NCI-H226 (cell line): ENCODE results near the gene SPINK1.
"Not testable (repeated sequence)": the region's sequence is repeated elsewhere in the genome, so short reads cannot be mapped to it uniquely, and the experiment has no call there.

ENCODE experiments used
- DNase-seq: peaks from one replicate; pipeline ENCODE4 v3.0.0-alpha.2; 2015

The SPINK1 gene, protein sequence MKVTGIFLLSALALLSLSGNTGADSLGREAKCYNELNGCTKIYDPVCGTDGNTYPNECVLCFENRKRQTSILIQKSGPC

GRCh38 chr5:147831465-147831864, at the start of gene SPINK1:
SPINK1 (minus strand) TSS chr5:147831671; CDS start chr5:147831577, 94 bp downstream.
- DNase-seq = no peak

DNA sequence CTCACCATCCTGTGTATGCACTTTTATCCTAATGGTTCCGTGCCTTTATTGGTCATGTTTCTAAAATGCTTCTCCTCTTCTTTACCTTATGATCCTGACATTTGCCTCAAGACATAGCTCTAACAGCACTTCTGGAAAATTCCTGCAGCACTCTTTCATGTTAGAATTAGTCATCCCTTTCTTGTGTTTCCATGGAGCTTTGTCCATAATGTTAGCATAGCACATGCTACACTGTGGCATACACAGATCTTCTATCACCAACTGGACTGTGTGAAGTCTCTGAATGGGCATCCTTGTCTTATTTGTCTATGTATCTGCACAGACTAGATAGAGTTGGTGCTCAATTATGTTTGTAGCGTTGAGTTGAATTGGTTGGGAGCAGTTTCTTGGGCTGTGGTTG, 49.0 kb upstream of the SPINK1 start:
- DNase-seq = no peak

GRCh38 chr5:147879784-147880183, 48.3 kb upstream of the SPINK1 start:
- DNase-seq = no peak

DNA sequence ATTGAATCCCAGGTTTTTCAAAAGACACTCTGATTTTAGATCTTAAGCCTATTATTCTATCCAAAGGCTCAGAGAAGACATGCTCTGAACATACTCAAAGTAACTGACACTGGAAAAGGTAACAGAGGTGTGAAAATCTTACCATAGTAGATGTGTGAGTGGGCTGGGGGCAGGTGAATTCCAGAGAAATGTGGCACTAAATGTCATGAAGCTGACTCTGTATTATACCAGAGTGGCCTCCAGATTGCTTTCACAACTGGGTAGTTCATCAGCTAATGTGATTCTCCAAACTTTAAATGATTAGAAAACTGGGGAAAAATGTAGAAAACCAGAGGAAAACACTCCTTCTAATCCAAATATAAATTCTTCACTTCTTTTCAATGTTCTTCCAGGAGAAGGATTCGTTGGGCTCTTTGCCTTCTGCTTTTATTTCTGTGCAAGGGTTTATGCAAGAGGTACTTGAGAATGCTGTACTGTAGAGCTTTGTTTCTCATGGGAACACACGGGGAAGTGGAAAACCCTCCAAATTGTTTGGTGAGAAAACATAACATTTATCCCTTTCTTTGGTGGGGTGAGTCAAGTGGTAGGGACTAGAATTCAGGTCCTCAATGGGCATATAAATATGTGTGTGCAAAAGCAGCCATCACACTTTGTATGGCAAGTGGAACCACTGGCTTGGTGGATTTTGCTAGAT, 46.7 kb upstream of the SPINK1 start, which contains the start of gene SCGB3A2:
SCGB3A2 (plus strand) TSS at position 646 of the 694 bp plus-strand sequence. CDS start 93 bp downstream, outside the sequence.
- DNase-seq = no peak

DNA sequence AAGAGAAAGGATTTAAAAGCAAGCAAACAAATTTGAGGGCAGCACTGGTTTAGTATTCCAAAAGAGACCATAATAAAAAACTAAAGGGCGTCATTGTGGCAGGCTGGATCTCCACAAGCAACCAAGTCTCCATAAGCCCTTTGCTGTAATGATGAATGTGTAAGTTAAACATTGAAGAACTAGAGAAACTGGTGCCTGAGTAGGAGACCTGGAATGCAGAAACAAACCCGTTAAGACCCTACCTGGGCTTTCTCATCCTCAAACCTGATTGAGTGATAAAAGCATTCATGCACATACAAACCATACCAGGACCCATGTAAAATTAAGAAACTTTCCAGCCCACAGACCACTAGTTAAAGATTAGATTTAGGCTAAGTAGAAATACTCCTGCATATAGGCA, 45.2 kb upstream of the SPINK1 start:
- DNase-seq = no peak

DNA sequence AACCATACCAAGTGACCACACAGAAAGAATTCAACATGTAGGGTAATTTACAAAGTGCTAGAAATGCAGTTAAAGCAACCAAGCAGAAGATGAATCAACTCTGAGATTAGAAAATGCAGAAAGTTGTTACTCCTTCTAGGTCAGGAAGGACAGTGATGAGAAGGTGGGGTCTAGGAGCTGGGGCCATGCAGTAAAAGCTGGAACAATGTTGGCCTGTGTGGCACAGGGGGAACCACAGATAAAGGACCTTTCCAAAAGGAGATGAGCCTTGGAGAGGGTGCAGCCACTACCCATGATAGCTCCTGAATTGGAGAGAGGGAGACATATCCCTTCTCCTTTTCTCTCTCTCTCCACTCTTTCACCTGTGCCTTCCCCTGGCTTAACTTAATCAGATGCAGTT, 44.7 kb upstream of the SPINK1 start:
- no peak for DNase-seq

DNA sequence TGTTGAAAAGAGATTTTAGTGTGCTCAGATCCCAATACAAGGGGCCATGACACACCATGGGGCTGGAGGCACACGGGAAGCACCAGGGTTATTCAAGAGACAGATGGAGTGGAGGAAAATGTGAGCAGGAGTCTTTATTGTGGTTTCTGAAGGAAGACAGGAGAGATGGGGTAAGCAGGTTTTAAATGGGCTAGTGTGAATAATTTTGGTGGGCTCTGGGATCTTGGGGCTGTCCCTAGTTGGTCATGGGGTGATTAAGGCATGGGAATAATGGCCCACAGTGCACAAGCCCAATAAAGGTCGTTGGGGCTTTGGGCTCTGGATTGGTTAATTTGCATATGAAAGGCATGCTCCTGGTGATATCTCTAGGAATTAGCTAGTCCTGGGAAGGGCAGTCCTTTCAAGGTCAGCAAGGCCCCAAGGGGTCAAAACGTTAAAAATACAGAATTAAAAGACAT, 43.5 kb upstream of the SPINK1 start:
- no peak for DNase-seq

DNA sequence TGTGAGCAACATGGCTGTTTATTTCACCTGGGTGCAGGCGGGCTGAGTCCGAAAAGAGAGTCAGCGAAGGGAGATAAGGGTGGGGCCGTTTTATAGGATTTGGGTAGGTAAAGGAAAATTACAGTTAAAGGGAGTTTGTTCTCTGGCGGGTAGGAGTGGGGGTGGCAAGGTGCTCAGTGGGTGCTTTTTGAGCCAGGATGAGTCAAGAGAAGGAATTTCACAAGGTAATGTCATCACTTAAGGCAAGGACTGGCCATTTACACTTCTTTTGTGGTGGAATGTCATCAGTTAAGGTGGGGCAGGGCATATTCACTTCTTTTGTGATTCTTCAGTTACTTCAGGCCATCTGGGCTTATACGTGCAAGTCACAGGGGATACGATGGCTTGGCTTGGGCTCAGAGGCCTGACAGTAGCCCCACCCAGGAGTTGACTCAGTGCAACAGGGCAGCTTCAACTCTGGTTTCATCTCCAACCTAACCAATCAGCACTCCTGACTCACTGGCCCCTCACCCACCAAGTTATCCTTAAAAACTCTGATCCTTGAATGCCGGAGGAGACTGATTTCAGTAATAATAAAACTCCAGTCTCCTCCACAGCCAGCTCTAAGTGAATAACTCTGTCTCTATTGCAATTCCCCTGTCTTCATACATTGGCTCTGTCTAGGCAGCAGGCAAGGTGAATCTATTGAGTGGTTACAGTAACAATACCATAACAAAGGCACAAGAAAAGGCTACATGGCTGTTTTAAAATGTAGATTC, 42.8 kb upstream of the SPINK1 start:
- not testable (repeated sequence) for DNase-seq

DNA sequence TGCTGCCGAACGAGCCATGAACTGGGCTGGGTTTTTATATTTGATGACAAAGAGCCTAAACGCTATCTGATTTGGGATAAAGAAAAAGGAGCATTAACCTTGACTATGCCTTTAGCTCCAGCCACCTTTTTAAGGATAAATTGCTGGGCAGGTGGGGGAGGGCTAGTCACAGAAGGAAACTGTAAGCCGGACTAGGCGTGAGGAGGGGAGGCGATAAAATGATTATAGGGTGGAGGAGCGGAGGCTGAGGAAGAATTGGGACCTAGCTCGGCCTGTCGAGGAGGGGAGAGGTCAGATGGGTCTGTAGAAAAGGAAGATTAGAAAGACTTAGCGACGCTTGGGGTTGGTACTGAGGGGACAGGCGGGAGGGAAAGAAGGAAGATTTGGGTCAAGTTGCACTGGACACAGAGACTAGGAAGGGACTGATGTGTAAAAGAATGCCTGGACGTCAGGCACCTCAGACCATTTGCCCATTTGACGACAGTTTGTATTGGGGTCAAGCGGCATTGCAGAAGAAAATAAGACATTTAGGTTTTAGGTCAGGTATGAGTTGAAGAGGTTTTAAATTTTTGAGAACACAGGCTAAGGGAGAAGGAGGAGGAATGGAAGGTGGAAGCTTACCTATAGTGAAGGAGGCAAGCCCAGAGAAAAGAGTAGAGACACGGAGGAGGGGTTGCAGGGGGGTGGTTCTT, 41.4 kb upstream of the SPINK1 start:
- DNase-seq = not testable (repeated sequence)

DNA sequence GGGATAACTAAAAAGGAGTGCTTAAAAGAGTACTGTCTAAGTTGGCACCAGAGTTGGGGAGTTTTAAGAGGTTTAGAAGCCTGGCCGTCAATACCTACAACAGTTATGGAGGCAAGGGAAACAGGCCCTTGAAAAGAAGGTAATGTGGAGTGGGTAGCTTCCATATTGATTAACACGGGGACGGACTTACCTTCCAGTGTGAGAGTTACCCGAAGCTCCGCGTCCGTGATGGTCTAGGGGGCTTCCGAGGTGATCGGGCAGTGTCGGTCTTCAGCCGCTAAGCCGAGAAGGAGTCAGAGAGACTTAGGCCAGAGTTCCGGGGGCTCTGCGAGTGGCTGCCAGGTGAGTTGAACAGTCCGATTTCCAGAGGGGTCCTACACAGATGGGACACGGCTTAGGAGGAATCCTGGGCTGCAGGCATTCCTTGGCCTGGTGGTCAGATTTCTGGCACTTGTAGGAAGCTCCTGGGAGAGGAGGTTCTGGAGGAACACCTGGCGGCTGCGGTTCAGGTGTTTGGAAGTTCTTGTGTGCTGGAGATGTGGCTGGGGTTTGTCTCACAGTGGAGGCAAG, 40.6 kb upstream of the SPINK1 start:
- DNase-seq = not testable (repeated sequence)

- not testable (repeated sequence) for DNase-seq
These were observed 38.4 kb upstream of the SPINK1 start for GRCh38 chr5:147869892-147870291.

GRCh38 chr5:147869112-147869511, 37.6 kb upstream of the SPINK1 start:
- no peak for DNase-seq

- DNase-seq = no peak
These were observed 32.1 kb upstream of the SPINK1 start for GRCh38 chr5:147863454-147864158.

- DNase-seq = no peak
These were observed 29.2 kb upstream of the SPINK1 start for GRCh38 chr5:147860641-147861025.

GRCh38 chr5:147859962-147860640, 28.6 kb upstream of the SPINK1 start:
- no peak for DNase-seq

DNA sequence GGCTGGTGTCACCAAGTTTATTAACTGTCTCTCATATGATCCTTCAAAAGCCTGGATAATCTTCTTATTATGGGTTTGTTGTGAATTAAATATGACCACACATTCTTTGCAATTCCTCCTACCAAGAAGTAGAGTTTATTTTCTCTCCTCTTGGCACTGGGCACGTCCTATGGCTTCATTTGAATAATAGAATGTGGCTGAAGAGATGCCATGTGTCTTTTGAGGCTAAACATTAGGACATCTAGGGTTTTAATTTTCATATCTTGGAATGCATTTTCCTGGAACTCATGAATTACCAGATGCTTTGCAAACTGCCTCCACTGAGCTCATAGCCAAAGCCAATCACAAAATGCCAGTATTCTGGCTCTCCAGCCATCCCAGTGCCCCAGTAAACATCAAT, 27.1 kb upstream of the SPINK1 start:
- DNase-seq = no peak

- DNase-seq = peak; percentile 23
These were observed 26.0 kb upstream of the SPINK1 start for GRCh38 chr5:147857302-147858129.

DNA sequence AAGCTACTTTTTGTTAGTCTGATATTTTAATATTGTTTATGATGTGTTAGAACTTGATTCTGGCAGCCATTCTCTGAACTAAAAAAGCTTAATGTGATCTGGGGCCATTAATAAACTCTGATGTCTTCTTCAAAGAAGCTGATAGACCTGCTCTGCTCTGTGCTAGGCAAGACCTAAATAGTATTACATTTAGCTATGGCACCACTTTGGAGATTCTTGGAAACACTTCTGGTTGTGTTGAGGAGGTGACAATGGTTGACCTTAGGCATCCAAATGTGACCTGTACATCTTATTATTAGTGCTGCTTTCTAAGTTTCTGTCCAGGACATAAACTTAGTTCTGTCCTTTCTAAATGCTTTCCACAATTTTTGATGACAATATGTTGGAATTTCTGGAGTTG, 25.3 kb upstream of the SPINK1 start:
- DNase-seq = no peak

GRCh38 chr5:147855774-147856069, 24.3 kb upstream of the SPINK1 start:
- no peak for DNase-seq

GRCh38 chr5:147854894-147855773, 23.7 kb upstream of the SPINK1 start:
- no peak for DNase-seq
